K562 (cell line): ENCODE measurements around the gene SIK3. TPM values are rescaled to one million over a fixed set of nuclear protein-coding genes. Genes with fewer than 3 reads are reported as not detected.
A peak's percentile ranks its signal among the peaks of the same experiment; 100 is the strongest.

Experiments used
- CREB3 ChIP-seq: fragments of 450-650 bp; conservative IDR thresholded peaks from 2 replicates; pipeline ENCODE4 v1.6.1; 2016; ENCODE audit warnings: missing genetic modification characterization, low read depth, mild to moderate bottlenecking, missing compliant biosample characterization, moderate library complexity
- DPF2 ChIP-seq: fragments of 450-650 bp; IDR thresholded peaks from 2 replicates; pipeline ENCODE4 v1.6.1; 2016
- HDAC6 ChIP-seq: IDR thresholded peaks from 2 replicates; pipeline ENCODE4 v1.6.1; 2012; ENCODE audit warnings: low read depth, mild to moderate bottlenecking, control low read depth, inconsistent platforms, low read length, moderate library complexity
- NEUROD1 ChIP-seq: fragments of 150-350 bp; IDR thresholded peaks from 2 replicates; pipeline ENCODE4 v1.6.1; 2014; ENCODE audit warnings: borderline replicate concordance, low read length, low read depth; ENCODE audit not compliant: partially characterized antibody
- PHB ChIP-seq: fragments of 250-450 bp; sonication (Bioruptor Pico); IDR thresholded peaks from 2 replicates; pipeline ENCODE4 v1.5.0; 2021
- PRDM10 ChIP-seq: fragments of 450-650 bp; IDR thresholded peaks from 2 replicates; pipeline ENCODE4 v1.6.1; 2018; ENCODE audit not compliant: partially characterized antibody
- RBM22 ChIP-seq: fragments of 200-400 bp; formaldehyde crosslinking; IDR thresholded peaks from 2 replicates; pipeline ENCODE4 v1.6.1; 2018; ENCODE audit warnings: low read length, low read depth; ENCODE audit not compliant: poor library complexity, severe bottlenecking
- RBM34 ChIP-seq: fragments of 200-400 bp; formaldehyde crosslinking; IDR thresholded peaks from 2 replicates; pipeline ENCODE4 v1.6.1; 2018; ENCODE audit warnings: low read length, borderline replicate concordance; ENCODE audit not compliant: insufficient read depth
- SMAD2 ChIP-seq: fragments of 150-350 bp; IDR thresholded peaks from 2 replicates; pipeline ENCODE4 v1.6.1; 2014; ENCODE audit warnings: low read depth, mild to moderate bottlenecking, low read length
- SMAD4 ChIP-seq: fragments of 250-450 bp; sonication (Bioruptor Pico); conservative IDR thresholded peaks from 2 replicates; pipeline ENCODE4 v1.8.0; 2021; ENCODE audit warnings: inconsistent platforms, mild to moderate bottlenecking, moderate library complexity
- SMARCA5 ChIP-seq: fragments of 450-650 bp; IDR thresholded peaks from 2 replicates; pipeline ENCODE4 v1.6.1; 2016
- ZBTB8A ChIP-seq: fragments of 450-650 bp; IDR thresholded peaks from 2 replicates; pipeline ENCODE4 v1.6.1; 2018; ENCODE audit warnings: mild to moderate bottlenecking, moderate library complexity; ENCODE audit not compliant: partially characterized antibody
- ZMIZ1 ChIP-seq, 2 experiments: fragments of 150-350 bp in 1 of 2; IDR thresholded peaks; 2 replicates each; pipeline ENCODE4 v1.6.1; 2012 to 2016; ENCODE audit warnings: low read depth in 2 of 2, low read length in 2 of 2, mild to moderate bottlenecking in 1 of 2, moderate library complexity in 1 of 2
- ZNF316 ChIP-seq: fragments of 450-650 bp; IDR thresholded peaks from 2 replicates; pipeline ENCODE4 v1.6.1; 2016
- ZNF76 ChIP-seq: fragments of 250-450 bp; sonication (Bioruptor Pico); IDR thresholded peaks from 2 replicates; pipeline ENCODE4 v1.4.0; 2020; ENCODE audit warnings: mild to moderate bottlenecking, moderate library complexity, borderline replicate concordance
- polyA plus RNA-seq, 8 experiments: library from polyadenylated mRNA; depleted of rRNA in 4 of 8; stranded (reverse) in 5 of 8; unstranded in 3 of 8; fragments of >200 nt; fragmentation: Nextera tagmentation in 2 of 8; fragmentation: Illumina TruSeq in 1 of 8; extraction: Ambion mirVana in 2 of 8; extraction: Trizol in 1 of 8; gene quantifications; 2 replicates each; pipeline versions ENCODE4 v1.2.1 to v1.2.3, GENCODE V29; 2011 to 2014; ENCODE audit warnings: inconsistent platforms in 1 of 8, missing spikeins in 1 of 8
- total RNA-seq, 7 experiments: library from RNA; depleted of rRNA in 6 of 7; stranded (reverse); fragments of >200 nt in 6 of 7; fragmentation: Illumina TruSeq in 2 of 7; extraction: Trizol in 2 of 7; gene quantifications; 2 replicates each; pipeline versions ENCODE4 v1.2.1 to v1.2.3, GENCODE V29; 2011 to 2021; ENCODE audit warnings: low replicate concordance in 1 of 7
- TF ChIP-seq, protein P1 (sequence below): sonication (generic); formaldehyde crosslinking; IDR thresholded peaks from 2 replicates; pipeline ENCODE4 v1.8.0; 2022; ENCODE audit warnings: missing genetic modification reagents, mild to moderate bottlenecking, borderline replicate concordance
- TF ChIP-seq, protein P2 (sequence below): fragments of 450-650 bp; formaldehyde crosslinking; IDR thresholded peaks from 2 replicates; pipeline ENCODE4 v1.4.0; 2022; ENCODE audit warnings: mild to moderate bottlenecking, moderate library complexity

SIK3 gene
- total and polyA plus RNA-seq, 9 of the 15 experiments (the other 6 are each of a cell fraction or from before 2014, with no cell fraction given) = 1.6 to 21.6 (median 8.0) TPM

DNA sequence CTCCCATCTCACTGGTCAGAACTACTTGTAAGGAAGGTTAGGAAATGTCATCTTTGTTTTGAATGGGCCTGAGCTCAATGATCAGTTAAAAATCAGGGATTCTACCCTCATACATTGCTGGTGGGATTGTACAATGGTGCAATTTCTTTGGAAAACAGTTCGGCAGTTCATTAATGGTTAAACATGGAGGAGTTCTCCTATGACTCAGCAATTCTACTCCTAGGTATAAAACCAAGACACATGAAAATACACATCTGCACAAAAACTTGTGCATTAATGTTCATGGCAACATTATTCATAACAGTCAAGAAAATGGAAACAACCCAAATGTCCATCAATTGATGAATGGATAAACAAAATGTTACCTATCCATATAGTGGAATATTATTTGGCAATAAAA, 301.7 kb downstream of the SIK3 start (continued):
- TF ChIP-seq, protein P1, sequence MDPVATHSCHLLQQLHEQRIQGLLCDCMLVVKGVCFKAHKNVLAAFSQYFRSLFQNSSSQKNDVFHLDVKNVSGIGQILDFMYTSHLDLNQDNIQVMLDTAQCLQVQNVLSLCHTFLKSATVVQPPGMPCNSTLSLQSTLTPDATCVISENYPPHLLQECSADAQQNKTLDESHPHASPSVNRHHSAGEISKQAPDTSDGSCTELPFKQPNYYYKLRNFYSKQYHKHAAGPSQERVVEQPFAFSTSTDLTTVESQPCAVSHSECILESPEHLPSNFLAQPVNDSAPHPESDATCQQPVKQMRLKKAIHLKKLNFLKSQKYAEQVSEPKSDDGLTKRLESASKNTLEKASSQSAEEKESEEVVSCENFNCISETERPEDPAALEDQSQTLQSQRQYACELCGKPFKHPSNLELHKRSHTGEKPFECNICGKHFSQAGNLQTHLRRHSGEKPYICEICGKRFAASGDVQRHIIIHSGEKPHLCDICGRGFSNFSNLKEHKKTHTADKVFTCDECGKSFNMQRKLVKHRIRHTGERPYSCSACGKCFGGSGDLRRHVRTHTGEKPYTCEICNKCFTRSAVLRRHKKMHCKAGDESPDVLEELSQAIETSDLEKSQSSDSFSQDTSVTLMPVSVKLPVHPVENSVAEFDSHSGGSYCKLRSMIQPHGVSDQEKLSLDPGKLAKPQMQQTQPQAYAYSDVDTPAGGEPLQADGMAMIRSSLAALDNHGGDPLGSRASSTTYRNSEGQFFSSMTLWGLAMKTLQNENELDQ (CRISPR knock-in tag) = no peak
- TF ChIP-seq, protein P2, sequence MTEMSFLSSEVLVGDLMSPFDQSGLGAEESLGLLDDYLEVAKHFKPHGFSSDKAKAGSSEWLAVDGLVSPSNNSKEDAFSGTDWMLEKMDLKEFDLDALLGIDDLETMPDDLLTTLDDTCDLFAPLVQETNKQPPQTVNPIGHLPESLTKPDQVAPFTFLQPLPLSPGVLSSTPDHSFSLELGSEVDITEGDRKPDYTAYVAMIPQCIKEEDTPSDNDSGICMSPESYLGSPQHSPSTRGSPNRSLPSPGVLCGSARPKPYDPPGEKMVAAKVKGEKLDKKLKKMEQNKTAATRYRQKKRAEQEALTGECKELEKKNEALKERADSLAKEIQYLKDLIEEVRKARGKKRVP = no peak
- TF ChIP-seq ZBTB8A (no peak), NEUROD1 (no peak), RBM34 (no peak), PHB (CRISPR knock-in tag) (no peak), SMAD4 (CRISPR knock-in tag) (no peak), SMARCA5 (no peak), ZMIZ1 (IDR thresholded peaks at IDR 0.05; ENCODE audit: low read depth in 2 of 2, low read length in 2 of 2) (no peak), ZNF316 (peak; percentile 97), ZNF76 (CRISPR knock-in tag) (no peak), DPF2 (peak; percentile 50; the same call in 1 of the 2 replicates), RBM22 (no peak), PRDM10 (no peak), HDAC6 (no peak), SMAD2 (no peak), CREB3 (tag) (no peak)
